ENCODE measurements around the gene RUNX2.

DNA sequence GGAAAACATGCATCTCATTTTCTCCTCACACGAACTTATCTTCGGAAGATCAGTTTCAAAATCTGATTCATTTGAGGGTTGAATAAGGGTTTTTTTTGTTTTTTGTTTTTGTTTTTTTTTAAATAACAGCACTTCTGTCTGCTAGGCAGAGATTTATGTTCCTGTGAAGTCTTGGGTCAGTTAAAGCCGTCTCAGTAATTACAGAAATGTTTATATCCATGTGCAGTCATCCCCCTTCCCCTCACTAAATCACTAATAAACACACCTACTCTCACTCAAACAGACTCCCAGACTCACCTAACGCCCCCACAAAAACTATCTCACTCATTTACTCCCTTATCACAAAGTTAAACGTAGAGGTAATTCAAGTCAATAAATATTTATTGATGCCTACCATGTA lies 263.8 kb downstream of the RUNX2 start:
- TF ChIP-seq, protein P1, sequence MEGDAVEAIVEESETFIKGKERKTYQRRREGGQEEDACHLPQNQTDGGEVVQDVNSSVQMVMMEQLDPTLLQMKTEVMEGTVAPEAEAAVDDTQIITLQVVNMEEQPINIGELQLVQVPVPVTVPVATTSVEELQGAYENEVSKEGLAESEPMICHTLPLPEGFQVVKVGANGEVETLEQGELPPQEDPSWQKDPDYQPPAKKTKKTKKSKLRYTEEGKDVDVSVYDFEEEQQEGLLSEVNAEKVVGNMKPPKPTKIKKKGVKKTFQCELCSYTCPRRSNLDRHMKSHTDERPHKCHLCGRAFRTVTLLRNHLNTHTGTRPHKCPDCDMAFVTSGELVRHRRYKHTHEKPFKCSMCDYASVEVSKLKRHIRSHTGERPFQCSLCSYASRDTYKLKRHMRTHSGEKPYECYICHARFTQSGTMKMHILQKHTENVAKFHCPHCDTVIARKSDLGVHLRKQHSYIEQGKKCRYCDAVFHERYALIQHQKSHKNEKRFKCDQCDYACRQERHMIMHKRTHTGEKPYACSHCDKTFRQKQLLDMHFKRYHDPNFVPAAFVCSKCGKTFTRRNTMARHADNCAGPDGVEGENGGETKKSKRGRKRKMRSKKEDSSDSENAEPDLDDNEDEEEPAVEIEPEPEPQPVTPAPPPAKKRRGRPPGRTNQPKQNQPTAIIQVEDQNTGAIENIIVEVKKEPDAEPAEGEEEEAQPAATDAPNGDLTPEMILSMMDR (IDR thresholded peaks at IDR 0.05): no peak
- no peak for TF ChIP-seq EZH2 (IDR thresholded peaks at IDR 0.05; ENCODE audit: borderline replicate concordance, insufficient read depth, low read depth, low read length, poor library complexity, severe bottlenecking)
